ENCODE measurements around the gene FSIP1.

DNA sequence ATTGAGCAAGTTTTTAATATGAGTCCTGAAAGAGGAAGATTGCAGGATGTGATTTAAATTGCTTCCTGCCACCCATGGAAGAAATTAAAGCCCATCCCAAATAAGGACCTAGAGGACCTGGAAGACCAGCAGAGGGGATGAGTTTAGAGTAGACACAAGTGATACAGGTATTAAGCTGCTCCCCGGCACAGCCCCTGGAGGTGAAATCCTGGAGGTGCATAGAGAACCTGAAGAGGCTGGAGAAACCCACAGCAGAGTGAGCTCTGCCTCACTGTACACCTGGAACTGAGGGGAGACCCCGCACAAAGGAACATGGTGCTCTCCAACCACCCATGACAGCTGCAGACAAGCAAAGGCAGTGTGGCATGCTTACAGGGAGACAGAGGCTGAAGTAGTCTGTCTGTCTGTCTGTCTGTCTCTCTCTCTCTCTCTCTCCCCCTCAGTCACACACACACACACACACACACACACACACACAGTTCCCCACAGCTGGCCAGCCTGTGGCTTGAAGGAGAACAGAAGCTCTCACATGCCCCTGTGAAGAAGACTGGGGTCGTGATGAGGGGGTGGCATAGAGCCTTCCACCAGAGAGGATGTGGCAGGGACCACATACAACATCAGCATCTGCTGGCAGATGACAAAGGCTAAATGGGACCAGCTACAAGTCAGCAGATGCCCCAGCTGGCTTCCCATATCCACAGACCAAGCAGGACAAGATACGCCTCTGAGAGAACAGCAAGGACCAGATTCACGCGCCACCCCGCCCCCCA lies 38.1 kb downstream of the FSIP1 start:
- TF ChIP-seq POLR2A (IDR thresholded peaks at IDR 0.05; ENCODE audit: low read depth, low read length) (no peak), SPI1 (IDR thresholded peaks at IDR 0.05; ENCODE audit: low read depth, low read length) (no peak), POLR2AphosphoS5 (IDR thresholded peaks at IDR 0.05; ENCODE audit: low read depth, low read length) (no peak), POU2F2 (IDR thresholded peaks at IDR 0.05; ENCODE audit: low read depth, low read length) (no peak), TAF1 (IDR thresholded peaks at IDR 0.05; ENCODE audit: low read depth, low read length) (no peak), PAX5 (IDR thresholded peaks at IDR 0.05; ENCODE audit: insufficient read depth, low read length, severe bottlenecking) (no peak)
